Smooth muscle cell of the brain vasculature (primary cell): ENCODE results near the gene PGR.

Experiments used
- DNase-seq: peaks from one replicate; pipeline ENCODE4 v3.0.0-alpha.2; 2012; ENCODE audit warnings: low read depth, low spot score

Gene PGR

GRCh38 chr11:101010899-101011298 lies 118.7 kb downstream of the PGR start:
- no peak for DNase-seq

GRCh38 chr11:101009690-101010055 lies 119.9 kb downstream of the PGR start:
- DNase-seq = no peak

- DNase-seq = no peak
Observed at GRCh38 chr11:101008961-101009689, 120.5 kb downstream of the PGR start.

GRCh38 chr11:101003468-101003867 lies 126.1 kb downstream of the PGR start:
- DNase-seq = no peak

GRCh38 chr11:100999756-101000155 lies 129.9 kb downstream of the PGR start:
- no peak for DNase-seq

- DNase-seq = no peak
Observed at GRCh38 chr11:100994966-100995365, 134.6 kb downstream of the PGR start.

- no peak for DNase-seq
Observed at GRCh38 chr11:100991541-100991940, 138.1 kb downstream of the PGR start.

GRCh38 chr11:100990931-100991330 lies 138.7 kb downstream of the PGR start:
- no peak for DNase-seq

GRCh38 chr11:100984668-100985067 lies 144.9 kb downstream of the PGR start:
- no peak for DNase-seq

- DNase-seq = no peak
Observed at GRCh38 chr11:100981196-100981824, 148.3 kb downstream of the PGR start.

- peak; percentile 7 for DNase-seq
Observed at GRCh38 chr11:100980156-100980555, 149.5 kb downstream of the PGR start.
